HUDEP-2 (cell line): ENCODE data around the gene ZNRF2.
"Not testable (repeated sequence)": the region's sequence is repeated elsewhere in the genome, so short reads cannot be mapped to it uniquely, and the experiment has no call there.

ENCODE experiments used
- DNase-seq, 76 experiments: peaks; one replicate each; lab custom pipeline; 2025; ENCODE audit not compliant: unreplicated experiment in 76 of 76; lab: John Stamatoyannopoulos, UW

ZNRF2 gene

DNA sequence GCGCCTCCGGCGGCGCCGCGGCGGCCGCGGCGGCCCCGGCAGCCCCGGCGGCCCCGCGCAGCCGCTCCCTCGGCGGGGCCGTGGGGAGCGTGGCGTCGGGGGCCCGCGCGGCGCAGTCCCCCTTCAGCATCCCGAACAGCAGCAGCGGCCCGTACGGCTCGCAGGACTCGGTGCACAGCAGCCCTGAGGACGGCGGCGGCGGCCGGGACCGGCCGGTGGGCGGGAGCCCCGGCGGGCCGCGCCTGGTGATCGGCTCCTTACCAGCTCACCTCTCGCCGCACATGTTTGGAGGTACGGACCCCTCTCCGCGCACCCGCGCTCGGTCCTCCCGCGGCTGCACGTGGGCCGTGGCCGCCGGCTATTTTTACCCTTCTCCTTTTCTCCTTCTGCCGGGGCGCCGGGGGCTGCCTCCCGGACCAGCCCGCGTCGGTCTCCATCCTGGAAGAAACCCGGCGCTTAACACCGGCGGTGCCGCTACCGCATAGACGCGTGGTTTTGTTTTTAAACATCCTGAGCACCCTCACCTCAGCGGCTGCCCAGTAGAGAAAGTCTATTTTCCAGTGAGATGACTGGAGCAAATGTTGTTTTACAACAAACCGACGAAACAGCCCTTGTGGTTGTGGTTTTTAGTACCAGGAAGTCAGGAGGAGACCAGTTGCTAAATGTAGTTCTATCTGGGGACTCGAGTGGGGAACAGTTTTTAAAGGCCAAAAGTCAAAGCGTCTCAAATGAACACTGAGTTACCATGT is 1.3 kb downstream of the ZNRF2 start:
- peak in 39 of 76 experiments; percentile 11 to 66 (median 36) for DNase-seq

DNA sequence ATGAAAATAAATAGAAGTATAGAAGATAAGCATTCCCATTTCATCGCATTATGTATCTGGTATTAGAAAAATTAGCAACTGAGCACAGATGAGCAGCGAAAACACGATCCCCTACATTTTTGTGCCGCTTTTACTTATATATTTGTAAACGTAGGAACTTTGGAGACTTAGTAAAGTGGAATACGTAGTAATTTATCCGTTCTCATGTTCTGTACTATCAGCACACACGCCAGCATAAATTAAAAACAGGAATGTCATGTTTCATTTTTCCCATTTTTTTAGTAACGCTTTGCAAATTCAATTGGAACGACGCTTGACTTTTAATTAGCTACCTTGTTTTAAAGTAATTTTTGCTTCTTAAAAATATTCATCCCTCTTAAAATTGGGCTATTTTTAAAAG is 2.4 kb downstream of the ZNRF2 start:
- no peak for DNase-seq

DNA sequence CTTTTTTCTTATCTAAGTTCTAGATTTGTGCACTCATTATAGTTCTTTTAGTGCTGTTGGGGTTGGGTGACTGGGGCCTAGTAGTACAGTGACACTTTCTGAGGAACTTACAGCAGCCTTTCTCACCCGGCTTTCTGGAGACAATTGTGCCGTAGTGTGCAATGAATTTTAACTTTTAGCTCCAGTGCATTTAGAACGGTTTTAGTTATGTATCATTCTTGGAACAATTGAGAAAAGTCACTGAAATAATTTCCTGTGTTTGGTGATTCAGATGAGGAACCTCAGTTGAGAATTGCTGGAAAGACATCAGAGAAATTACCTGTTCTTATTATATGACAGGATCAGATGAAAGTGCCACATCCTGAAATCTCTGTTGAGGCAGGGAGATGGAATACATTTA is 3.2 kb downstream of the ZNRF2 start:
- DNase-seq, result not testable (repeated sequence)

DNA sequence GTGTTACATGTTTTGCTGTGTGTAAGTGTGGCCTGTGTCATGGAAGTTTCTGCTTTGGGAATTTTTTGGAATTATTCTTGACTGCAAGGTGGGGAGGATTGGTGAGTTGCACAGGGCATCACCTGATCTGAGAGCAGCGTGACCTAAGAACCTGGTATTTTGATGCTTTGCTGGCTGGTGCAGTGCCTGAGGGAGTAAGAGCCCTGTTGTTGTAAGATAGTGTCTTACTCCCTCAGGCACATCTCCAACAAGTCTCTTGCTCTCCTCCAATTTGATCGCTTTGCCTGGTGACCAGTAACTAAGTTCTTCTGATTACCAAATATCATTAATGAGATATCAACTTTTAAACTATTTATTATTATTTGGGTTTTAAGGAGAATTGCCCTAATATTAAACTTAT is 5.2 kb downstream of the ZNRF2 start:
- DNase-seq, result peak in 12 of 76 experiments; percentile 8 to 32 (median 25)

DNA sequence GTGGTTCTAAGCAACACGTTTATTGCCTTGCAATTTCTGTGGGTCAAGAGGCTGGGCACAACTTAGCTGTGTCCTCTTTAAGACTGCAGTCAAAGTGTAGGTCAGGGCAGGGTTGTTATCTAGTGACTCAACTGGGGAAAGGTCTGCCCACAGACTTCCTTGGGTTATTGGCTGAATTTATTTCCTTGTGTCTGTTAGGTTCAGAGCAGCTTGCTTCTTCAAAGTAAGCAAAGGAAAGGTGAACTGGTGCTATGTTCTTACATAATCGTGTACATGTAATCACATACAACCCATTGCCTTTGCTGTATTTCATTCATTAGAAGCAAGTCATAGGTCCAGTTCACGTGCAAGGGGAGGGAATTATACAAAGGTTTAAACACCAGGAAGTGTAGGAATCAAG is 5.9 kb downstream of the ZNRF2 start:
- peak in 21 of 76 experiments; percentile 5 to 59 (median 31) for DNase-seq

DNA sequence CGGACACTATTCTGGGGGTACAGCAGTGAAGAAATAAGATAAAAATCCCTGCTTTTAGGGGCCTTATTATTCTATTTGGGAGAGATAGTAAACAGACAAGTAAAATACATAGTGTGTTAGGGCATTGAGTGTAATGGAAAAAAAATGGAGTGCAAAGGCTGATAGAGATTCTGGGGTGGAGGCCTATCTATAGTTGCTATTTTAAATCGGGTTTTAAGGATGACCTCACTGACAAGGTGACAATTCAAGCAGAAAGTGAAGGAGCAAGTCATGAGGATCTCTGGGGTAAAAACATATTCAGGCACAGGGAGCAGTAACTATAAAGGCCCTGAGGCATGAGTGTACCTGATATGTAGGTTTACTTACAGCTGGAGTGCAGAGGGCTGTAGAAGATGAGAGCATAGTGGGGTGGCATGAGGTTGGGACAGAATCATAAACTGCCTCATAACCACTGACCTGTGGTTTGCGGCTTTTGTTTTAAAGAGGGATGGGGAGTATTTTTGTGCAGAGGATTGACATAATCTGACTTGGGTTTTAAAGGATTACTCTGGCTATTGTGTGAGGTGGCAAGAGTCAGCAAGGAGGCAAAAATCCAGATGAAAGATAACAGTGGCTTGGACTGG is 8.1 kb downstream of the ZNRF2 start:
- peak in 1 of 76 experiments; percentile 15 for DNase-seq

DNA sequence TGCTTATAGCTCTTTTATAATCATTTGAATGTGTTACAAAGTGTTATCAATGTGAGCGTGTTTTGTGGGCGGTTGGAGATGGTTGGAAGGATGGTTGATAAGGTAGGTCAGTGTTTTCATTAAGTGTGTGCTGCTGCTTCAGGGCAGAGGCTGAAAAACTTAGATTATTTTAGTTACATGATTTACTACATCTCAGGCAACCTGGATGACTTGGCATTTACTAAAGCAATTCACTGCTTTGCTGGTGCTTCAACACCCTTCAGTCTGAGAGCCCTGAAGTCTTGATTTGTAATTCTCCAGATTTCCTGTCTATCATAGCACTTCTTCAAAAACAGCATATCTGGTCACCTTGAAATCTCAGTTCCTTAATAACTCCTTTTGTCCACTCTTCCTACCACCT is 11.9 kb downstream of the ZNRF2 start:
- peak in 15 of 76 experiments; percentile 10 to 44 (median 21) for DNase-seq

DNA sequence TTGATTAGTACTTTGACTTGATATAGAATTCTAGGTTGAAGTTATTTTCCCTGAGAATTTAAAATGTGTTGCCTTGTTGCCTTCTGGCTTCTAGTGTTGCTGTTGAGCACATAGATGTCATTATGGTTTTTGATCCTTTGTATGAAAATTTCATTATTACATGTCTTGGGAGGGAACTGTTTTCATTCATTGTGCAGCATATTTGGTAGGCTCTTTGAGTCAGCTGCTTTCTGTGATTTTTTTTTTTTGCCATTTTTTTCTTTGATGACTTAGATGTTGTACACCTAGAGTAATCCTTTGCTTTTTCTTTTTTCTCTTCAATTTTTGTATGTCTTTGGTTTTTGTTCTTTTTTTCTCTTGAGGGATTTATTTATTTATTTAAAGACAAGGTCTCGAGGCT is 13.1 kb downstream of the ZNRF2 start:
- DNase-seq, result not testable (repeated sequence)

DNA sequence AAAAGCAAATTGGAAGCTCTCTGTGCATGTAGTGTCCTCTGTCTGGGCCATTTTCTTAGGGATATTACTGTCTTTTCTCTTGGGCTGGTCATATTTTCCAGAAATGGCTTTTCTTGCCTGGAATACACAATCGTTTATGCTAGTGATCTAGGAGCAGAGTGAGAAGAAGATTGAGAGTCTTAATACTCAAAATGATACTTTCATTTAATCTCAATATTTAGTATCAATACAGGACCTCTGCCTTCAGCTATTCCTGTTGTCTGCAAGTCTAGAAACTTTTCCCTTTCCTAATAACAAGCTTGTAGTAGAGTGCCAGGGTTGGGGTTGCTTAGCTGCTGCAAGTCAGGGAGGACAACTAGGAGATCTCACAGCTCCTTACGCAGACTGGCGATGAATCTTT is 14.0 kb downstream of the ZNRF2 start:
- not testable (repeated sequence) for DNase-seq

DNA sequence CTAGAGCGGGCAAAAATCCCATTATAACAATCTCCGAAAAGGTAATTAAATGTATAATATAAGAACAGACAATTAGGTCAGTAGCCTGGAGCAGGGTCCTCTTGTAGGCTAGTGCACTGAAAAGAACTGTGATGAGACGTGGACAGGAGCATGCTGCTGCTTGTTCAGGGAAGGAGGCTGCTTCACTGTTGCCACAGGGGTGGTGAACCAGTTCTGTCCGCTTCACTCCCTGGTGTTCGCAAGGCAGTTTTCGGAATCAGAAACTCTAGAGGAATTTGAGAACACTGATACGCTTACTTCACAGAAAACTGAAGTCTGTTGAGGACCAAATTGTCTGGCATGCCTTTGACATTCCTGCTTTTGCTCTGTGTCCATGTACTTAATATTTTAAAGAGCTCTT is 17.4 kb downstream of the ZNRF2 start:
- DNase-seq, result no peak

DNA sequence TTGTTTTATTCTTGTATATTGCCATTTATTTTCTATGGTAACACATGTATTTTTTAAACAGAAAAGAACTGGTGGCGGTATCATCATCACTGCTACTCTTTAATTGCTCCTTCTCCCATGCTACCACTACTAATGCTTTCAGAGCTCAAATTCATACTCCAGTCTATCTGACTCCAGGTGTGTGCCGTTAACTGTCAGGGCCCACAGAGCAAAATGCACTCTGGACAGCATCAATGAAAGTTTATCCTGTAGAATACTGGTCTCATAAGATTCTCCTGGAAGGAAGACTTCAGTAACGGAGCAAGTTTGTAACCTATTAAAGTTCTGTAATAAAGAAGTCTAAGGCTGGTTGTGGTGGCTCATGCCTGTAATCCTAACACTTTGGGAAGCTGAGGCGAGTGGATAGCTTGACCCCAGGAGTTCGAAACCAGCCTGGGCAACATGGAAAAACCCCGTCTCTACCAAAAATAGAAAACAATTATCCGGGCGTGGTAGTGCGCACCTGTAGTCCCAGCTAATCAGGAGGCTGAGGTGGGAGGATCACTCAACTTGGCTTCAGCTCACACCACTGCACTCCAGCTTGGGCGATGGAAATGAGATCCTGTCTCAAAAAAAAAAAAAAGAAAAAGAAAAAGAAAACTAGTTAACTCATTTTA is 18.4 kb downstream of the ZNRF2 start:
- DNase-seq, result no peak

DNA sequence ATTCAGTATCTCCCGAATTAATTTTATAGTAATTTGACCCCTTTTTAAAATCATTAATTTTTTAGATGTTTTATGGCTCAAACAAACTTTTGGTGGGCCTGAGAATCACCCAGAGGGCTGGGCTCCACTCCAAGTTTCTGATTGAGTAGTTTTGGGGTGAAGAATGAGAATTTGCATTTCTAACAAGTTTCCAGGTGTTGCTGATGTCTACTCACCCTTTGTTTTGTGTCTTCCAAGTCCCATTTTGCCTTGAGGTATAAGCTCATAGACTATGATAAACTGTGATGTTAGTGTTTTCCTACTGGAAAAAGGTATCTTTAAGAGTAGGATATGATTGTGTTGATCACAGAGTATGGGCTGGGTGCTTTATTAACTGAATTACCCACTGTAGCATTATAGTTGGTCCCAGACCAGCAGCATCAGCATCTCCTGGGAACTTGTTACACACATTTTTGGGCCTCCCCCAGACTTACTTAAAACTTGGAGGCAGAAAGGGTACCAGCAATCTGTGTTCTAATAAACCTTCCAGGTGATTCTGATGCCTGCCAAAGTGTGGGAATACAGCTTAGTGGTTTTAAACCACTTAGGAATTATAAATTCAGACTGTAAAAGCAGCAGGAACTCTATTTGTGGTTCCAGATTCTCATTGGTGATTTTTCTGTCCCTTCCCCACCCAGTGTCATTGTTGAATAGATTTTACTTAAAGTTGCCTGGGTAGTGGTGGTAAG is 19.1 kb downstream of the ZNRF2 start:
- no peak for DNase-seq

DNA sequence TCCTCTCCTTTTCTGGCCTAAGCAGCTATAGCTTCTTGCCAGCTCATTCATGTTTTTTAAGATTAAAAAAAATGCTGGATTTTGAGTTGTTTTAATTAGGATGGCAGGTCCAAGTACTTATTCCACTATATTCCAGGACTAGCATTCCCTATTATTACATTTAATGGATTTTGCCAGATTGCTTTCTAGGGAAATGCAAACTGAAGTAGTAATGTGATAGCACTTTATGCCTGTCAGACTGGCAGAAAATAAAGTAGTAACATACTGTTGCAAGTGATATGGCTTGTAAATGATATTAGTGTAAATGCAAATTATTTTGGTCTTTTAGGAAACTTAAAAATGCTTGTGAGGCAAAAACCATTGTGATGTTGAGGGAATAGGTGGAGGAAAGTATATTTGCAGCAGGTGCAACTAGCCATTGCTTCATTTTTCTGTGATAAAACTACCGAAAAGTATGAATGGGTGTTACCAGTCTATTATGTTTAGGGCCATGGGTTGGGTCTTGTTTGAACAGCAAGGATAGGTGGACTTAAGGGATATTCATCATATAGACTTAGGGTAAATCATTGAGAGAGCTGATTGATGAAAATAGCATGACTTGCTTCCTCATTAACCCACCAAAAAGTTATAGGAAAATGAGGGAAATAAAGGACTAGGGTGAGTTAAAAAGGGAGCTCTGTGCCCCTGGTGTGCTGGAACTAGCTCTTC is 19.9 kb downstream of the ZNRF2 start:
- DNase-seq, result no peak

DNA sequence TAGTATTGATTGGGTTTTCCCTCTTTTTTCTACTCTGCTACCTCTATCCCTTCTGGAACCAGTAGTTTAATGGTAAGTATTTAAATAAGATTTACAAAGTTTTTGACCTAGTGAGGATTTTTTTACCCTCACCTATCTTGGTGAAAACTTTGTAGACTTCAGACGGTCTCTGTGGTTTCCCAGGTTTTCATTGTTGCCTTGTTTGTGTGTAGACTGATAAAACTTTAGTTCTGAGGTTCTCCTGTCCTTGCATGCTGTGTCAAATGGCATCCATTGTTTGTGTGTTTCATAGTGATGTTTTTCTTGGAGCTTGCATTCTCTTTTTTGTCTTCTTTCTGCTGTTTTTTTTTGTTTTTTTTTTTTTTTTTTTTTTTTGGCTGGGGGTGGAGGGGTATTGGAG is 22.6 kb downstream of the ZNRF2 start:
- DNase-seq, result no peak

DNA sequence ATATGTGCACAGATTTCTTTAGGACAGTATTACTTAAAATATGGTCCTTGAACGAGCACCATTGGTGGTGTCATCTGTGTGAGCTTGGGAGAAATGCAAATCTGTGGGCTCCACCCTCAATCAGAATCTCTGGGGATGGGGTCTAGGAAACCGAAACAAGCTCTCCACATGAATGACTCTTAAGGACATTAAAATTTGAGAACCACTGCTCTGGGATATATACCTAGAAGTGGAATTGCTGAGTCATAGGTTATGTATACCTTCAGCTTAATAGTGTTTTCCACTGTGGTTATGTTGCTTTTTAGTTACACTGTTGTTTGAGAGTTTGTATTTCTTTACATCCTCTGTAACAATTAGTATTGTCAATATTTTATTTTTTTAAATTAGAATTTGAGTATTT is 24.0 kb downstream of the ZNRF2 start:
- DNase-seq, result no peak

DNA sequence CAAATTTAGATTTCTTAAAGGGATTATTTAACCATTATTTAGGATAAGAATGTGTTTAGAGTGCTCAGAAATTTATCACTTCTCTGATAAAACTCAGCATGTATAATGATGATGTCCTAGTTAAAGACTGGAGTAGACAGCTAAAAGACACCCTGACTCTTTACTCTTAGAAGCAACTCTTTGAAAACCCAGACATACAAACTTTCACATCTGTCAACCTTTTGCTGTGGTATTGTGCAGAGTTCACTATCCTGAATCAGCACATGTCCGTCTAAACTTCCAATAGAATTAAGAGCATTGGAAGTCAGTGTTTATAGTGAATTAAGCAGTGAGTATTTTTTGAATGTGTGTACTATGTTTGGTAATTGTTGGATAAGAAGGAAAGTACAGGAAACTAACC is 24.9 kb downstream of the ZNRF2 start:
- DNase-seq, result no peak

DNA sequence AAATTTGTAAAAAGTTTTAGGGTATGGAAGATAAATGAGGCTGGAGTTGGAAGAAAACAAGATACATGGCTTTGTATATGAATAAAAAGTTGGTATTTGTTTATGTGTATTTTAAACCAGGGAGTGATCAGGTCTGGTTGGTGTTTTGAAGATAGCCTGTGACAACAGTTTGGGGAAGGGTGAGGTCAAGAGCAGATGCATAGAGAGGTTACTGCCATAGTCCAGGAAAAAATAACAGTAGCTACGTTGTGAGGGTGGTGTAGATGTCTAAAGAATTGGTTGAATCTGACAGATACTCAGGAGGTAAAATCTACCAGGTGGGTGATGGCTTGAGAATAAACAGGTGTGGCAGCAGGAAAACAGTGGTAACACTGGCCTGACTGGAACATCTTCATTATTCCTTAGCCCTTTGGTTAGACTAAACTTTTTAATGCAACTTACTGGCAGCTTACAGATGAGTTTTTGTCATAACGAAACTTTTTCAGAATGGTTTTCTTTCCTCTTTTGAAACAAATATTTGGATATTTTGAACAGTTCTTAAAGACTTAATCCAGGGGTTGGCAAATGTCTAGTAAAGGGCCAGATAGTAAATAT is 25.5 kb downstream of the ZNRF2 start:
- no peak for DNase-seq

DNA sequence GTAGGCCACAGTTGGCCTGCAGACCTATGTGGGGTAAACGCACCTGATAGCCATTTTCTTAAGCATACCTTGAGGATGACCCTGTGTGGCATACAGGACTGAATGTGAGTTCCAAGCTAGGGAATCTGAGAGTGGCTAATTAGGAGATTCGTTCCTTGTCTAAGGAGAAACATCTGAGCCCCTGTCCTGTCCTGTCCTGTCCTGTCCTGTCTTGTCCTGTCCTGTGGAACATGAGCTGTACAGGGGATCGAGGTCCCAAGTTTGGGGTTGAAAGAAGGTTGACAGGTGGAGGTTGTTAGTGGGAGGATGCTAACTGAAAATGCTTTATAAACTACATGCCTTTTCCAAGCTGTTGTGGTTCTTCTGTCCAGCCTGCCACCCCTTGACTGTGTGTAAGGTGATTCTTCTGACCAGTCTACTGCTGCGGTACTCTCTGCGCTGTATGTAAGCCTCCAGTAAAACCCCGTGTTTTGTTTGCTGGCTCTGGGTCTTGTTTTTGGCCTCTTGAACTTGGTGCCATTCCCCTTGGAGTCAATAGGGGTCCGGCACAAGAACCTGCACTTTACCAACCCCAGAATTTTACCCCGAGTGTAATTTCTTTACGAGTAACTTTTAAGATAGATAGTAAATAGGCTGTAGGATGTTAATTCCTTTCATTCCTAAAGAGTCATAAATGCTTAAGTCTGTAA is 26.4 kb downstream of the ZNRF2 start:
- DNase-seq, result no peak

DNA sequence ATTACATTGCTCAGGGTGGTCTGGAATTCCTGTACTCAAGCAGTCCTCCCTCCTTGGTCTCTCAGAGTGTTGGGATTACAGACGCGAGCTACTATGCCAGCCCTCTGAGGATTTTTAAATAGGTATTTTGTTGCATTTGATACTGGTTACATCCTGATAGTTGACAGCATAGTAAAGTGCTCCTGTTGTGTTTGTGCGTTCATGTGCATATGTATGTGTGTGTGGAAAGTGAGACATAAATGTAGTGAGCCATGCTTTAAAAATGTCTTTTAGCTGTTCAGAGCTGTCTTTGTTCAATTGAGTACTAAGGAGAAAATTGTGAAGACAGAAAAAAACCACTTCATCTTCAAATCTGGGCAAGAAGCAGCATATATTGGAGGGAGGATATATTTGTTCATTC is 27.8 kb downstream of the ZNRF2 start:
- no peak for DNase-seq

DNA sequence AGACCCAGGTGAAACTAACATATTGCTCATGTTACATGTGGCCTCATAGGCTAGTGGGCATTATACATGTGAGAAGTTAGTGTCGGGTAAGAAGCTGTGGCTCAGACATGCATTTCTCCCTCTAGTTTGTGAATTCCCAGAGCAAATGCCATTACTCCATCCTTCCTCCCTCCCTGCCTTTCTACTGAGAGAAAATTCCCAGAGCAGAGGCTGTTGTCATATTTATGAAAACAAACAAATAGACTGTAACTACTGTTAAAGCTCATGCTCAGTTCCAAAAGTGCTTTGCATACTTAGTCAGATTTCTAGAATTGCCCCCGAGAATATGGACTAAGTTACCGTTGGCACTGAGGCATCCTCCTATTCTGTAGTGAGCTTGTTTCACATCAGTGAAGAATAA is 29.0 kb downstream of the ZNRF2 start:
- no peak for DNase-seq
